ENCODE measurements around the gene GPR180. TPM values are rescaled to one million over a fixed set of nuclear protein-coding genes. Genes with fewer than 3 reads are reported as not detected.

GPR180 gene
- total RNA-seq, 1 experiment from 2014 or later, result 4.0 TPM

DNA sequence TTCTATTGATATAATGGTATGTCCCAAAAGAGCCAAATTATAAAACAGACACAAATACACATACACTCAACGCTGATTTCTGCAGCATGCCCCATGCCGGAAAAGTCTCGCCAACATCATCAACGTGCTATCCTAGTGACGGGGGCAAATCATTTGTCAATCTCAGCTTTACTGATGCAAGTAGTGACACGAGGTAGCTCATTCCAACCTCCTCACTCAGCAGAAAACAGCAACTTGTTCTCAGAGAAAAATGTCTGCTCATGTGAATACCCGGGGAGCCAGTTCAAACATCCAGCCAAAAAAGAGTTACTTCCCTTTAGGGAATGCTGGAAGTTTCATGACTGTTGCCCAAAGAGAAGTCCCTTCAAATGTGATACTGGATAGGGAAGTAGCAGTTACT, 64.4 kb downstream of the GPR180 start:
- Histone ChIP-seq H3K9me2 (ENCODE audit: insufficient read depth) (no peaks in the 10 kb centered on the region), H3K36me3 (ENCODE audit: low read depth) (no peaks in the 10 kb centered on the region), H3K4me2 (no peak overlapping the region), H2AFZ (no peak overlapping the region), H3K27ac (no peak overlapping the region), H3K79me2 (ENCODE audit: low read depth) (no peaks in the 10 kb centered on the region), H3K27me3 (ENCODE audit: insufficient read depth, low read depth) (peaks cover 81% of the 10 kb centered on the region), H3K4me3 (no peak overlapping the region), H3K4me1 (replicated peaks; ENCODE audit: insufficient read depth) (no peaks in the 10 kb centered on the region), H4K20me1 (ENCODE audit: insufficient read depth) (no peaks in the 10 kb centered on the region), H3F3A (ENCODE audit: insufficient read depth, low read depth) (no peaks in the 10 kb centered on the region), H3K9me3 (ENCODE audit: insufficient read depth, low read depth) (no peaks in the 10 kb centered on the region)
- TF ChIP-seq, protein P1, sequence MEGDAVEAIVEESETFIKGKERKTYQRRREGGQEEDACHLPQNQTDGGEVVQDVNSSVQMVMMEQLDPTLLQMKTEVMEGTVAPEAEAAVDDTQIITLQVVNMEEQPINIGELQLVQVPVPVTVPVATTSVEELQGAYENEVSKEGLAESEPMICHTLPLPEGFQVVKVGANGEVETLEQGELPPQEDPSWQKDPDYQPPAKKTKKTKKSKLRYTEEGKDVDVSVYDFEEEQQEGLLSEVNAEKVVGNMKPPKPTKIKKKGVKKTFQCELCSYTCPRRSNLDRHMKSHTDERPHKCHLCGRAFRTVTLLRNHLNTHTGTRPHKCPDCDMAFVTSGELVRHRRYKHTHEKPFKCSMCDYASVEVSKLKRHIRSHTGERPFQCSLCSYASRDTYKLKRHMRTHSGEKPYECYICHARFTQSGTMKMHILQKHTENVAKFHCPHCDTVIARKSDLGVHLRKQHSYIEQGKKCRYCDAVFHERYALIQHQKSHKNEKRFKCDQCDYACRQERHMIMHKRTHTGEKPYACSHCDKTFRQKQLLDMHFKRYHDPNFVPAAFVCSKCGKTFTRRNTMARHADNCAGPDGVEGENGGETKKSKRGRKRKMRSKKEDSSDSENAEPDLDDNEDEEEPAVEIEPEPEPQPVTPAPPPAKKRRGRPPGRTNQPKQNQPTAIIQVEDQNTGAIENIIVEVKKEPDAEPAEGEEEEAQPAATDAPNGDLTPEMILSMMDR (conservative IDR thresholded peaks at IDR 0.05), result no peak
- no peak for TF ChIP-seq EZH2 (IDR thresholded peaks at IDR 0.05; ENCODE audit: low read depth)
- DNase-seq, result no peak
- BruUV-seq (replicated peaks), result no TSS peak
- intact Hi-C loops (cut with micrococcal nuclease; ENCODE audit: unreplicated experiment), result no loop called here
- POLR2A ChIA-PET (ENCODE audit: unreplicated experiment), result no interaction called here
- CTCF ChIA-PET, result no interaction called here

DNA sequence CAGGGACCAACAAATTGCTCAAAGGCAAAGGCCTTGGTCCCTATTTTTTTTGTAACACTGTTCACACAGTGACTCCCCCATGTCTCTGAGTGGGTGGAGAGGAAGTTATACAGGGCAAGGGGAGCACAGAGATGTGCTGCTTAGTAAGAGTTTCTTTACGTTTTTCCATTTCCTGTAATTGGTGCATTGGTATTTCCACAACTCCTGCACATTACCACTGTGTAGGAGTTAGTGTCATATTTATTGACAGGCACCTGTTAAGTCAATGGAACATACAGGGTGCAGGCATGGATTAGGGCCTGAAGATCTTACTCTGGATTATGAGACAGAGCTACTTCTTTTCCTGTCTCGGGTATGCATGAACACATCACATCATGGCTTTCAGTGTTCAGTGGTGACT, 65.5 kb downstream of the GPR180 start:
- intact Hi-C loops (cut with micrococcal nuclease; ENCODE audit: unreplicated experiment), result no loop called here
- Histone ChIP-seq H3K9me2 (ENCODE audit: insufficient read depth) (no peaks in the 10 kb centered on the region), H3K27me3 (ENCODE audit: insufficient read depth, low read depth) (peaks cover 77% of the 10 kb centered on the region), H4K20me1 (ENCODE audit: insufficient read depth) (no peaks in the 10 kb centered on the region), H3K36me3 (ENCODE audit: low read depth) (no peaks in the 10 kb centered on the region), H3K4me1 (replicated peaks; ENCODE audit: insufficient read depth) (no peaks in the 10 kb centered on the region), H2AFZ (no peak overlapping the region), H3K4me3 (no peak overlapping the region), H3K9me3 (ENCODE audit: insufficient read depth, low read depth) (no peaks in the 10 kb centered on the region), H3K79me2 (ENCODE audit: low read depth) (no peaks in the 10 kb centered on the region), H3K4me2 (no peak overlapping the region), H3F3A (ENCODE audit: insufficient read depth, low read depth) (no peaks in the 10 kb centered on the region), H3K27ac (no peak overlapping the region)
- ChIA-PET CTCF (no interaction called here), POLR2A (ENCODE audit: unreplicated experiment) (no interaction called here)
- BruUV-seq (replicated peaks), result no TSS peak
- TF ChIP-seq, protein P1 (conservative IDR thresholded peaks at IDR 0.05), result no peak
- no peak for TF ChIP-seq EZH2 (IDR thresholded peaks at IDR 0.05; ENCODE audit: low read depth)
- DNase-seq, result no peak

DNA sequence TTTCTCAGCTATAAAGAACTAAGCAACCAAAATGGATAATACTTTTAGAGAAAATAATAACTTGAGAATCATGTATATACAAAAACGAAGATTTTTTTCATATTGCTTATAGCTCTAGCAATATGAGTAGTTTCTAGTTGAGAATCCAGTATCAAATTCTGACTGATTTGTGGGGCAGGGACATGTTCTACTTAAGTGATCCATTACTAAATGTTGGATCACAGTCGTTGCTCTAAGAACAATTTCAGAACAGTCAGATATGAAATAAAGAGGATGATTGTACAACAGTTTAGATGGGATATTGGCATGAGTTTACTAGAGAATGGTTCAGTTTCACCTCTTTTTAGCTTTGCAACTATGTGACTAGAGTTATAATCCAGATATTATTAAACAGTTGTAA, 70.7 kb downstream of the GPR180 start:
- ChIA-PET POLR2A (ENCODE audit: unreplicated experiment) (no interaction called here), CTCF (no interaction called here)
- Histone ChIP-seq H3K4me1 (replicated peaks; ENCODE audit: insufficient read depth) (no peaks in the 10 kb centered on the region), H3K9me3 (ENCODE audit: insufficient read depth, low read depth) (no peaks in the 10 kb centered on the region), H3K9me2 (ENCODE audit: insufficient read depth) (no peaks in the 10 kb centered on the region), H3K4me3 (no peak overlapping the region), H3K27ac (no peak overlapping the region), H3K36me3 (ENCODE audit: low read depth) (no peaks in the 10 kb centered on the region), H3F3A (ENCODE audit: insufficient read depth, low read depth) (no peaks in the 10 kb centered on the region), H2AFZ (no peak overlapping the region), H3K4me2 (no peak overlapping the region), H3K27me3 (ENCODE audit: insufficient read depth, low read depth) (peaks cover 33% of the 10 kb centered on the region), H4K20me1 (ENCODE audit: insufficient read depth) (no peaks in the 10 kb centered on the region), H3K79me2 (ENCODE audit: low read depth) (no peaks in the 10 kb centered on the region)
- intact Hi-C loops (cut with micrococcal nuclease; ENCODE audit: unreplicated experiment), result no loop called here
- TF ChIP-seq, protein P1 (conservative IDR thresholded peaks at IDR 0.05), result no peak
- no peak for TF ChIP-seq EZH2 (IDR thresholded peaks at IDR 0.05; ENCODE audit: low read depth)
- DNase-seq, result no peak
- no TSS peak for BruUV-seq (replicated peaks)

Data from PC-9 (cell line).